Tibial artery (tissue), 4 donors: ENCODE results near the gene TRIM71.
"Not testable (repeated sequence)": the region's sequence is repeated elsewhere in the genome, so short reads cannot be mapped to it uniquely, and the experiment has no call there.

Source experiments
- DNase-seq, 2 donors: peaks; one replicate each; pipeline ENCODE4 v3.0.0-alpha.2; 2019
- H3K27ac ChIP-seq, 2 donors: fragments of 200-600 bp; sonication (generic) in 1 of 2; 1 replicate in 1 of 2; 2 replicates in 1 of 2; pipeline ENCODE4 v1.5.1; 2018 to 2019; ENCODE audit warnings: mild to moderate bottlenecking in 1 of 2
- H3K27me3 ChIP-seq, 2 donors: fragments of 200-600 bp; sonication (generic) in 1 of 2; one replicate each; pipeline versions ENCODE4 v1.5.1 to v1.6.0; 2016 to 2019
- H3K36me3 ChIP-seq, 3 donors: fragments of 200-600 bp; sonication (generic) in 2 of 3; one replicate each; pipeline ENCODE4 v1.5.1; 2016 to 2019; ENCODE audit warnings: mild to moderate bottlenecking in 2 of 3
- H3K4me1 ChIP-seq, 4 donors: fragments of 200-600 bp; sonication (generic) in 2 of 4; 1 replicate in 3 of 4; 2 replicates in 1 of 4; pipeline ENCODE4 v1.5.1; 2016 to 2019
- H3K4me3 ChIP-seq, 2 donors: fragments of 200-600 bp; sonication (generic) in 1 of 2; 1 replicate in 1 of 2; 2 replicates in 1 of 2; pipeline ENCODE4 v1.5.1; 2018 to 2019; ENCODE audit warnings: mild to moderate bottlenecking in 2 of 2
- H3K9me3 ChIP-seq, 3 donors: fragments of 200-600 bp; sonication (generic) in 1 of 3; one replicate each; pipeline ENCODE4 v1.5.1; 2016 to 2019
- intact Hi-C: fragments of 100-400 bp; cut with DNase I; formaldehyde crosslinking; loops from one replicate; pipeline ENCODE4 v1.15.0; 2023; ENCODE audit warnings: low total_unique reads
- TF ChIP-seq, protein P1 (sequence below), 2 experiments: fragments of 200-600 bp in 1 of 2; fragments of 450-650 bp in 1 of 2; IDR thresholded peaks; one replicate each; pipeline ENCODE4 v1.5.1; 2017 to 2019; ENCODE audit warnings: antibody characterized with exemption in 2 of 2, mild to moderate bottlenecking in 1 of 2, moderate library complexity in 1 of 2

Gene TRIM71

GRCh38 chr3:32782407-32782806, 35.4 kb upstream of the TRIM71 start:
- intact Hi-C loops: no loop called here
- Histone ChIP-seq H3K9me3 (no peaks in the 10 kb centered on the region), H3K27me3 (no peaks in the 10 kb centered on the region), H3K27ac (no peak overlapping the region), H3K4me1 (peaks cover 0 to 9% (median 4%) of the 10 kb centered on the region in 4 donors), H3K36me3 (no peaks in the 10 kb centered on the region), H3K4me3 (no peak overlapping the region)
- no peak for DNase-seq
- TF ChIP-seq, protein P1, sequence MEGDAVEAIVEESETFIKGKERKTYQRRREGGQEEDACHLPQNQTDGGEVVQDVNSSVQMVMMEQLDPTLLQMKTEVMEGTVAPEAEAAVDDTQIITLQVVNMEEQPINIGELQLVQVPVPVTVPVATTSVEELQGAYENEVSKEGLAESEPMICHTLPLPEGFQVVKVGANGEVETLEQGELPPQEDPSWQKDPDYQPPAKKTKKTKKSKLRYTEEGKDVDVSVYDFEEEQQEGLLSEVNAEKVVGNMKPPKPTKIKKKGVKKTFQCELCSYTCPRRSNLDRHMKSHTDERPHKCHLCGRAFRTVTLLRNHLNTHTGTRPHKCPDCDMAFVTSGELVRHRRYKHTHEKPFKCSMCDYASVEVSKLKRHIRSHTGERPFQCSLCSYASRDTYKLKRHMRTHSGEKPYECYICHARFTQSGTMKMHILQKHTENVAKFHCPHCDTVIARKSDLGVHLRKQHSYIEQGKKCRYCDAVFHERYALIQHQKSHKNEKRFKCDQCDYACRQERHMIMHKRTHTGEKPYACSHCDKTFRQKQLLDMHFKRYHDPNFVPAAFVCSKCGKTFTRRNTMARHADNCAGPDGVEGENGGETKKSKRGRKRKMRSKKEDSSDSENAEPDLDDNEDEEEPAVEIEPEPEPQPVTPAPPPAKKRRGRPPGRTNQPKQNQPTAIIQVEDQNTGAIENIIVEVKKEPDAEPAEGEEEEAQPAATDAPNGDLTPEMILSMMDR (IDR thresholded peaks at IDR 0.05): no peak

DNA sequence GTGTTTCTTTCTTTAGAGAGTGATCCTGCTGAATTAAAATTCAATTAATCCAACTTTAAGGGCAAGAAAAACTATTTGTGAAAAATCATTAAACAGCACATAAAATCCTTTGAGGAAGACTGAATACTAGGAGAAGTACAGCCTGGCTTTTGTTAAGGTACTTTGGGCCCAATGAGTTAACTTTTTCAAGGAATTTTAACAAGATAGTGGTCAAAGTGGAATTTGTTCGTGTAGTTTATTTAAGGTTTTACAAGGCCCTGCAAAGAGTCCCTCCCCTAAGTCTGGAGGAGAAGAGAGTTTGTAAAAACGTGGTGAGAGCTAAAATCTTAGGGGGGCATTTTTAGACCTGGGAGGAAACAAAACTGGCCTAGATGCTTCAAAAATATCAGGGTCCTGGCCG, 26.0 kb upstream of the TRIM71 start:
- Histone ChIP-seq H3K9me3 (no peaks in the 10 kb centered on the region), H3K27me3 (no peaks in the 10 kb centered on the region), H3K36me3 (no peaks in the 10 kb centered on the region), H3K4me3 (no peak overlapping the region), H3K27ac (no peak overlapping the region), H3K4me1 (no peaks in the 10 kb centered on the region)
- TF ChIP-seq, protein P1 (IDR thresholded peaks at IDR 0.05): no peak
- DNase-seq: no peak
- intact Hi-C loops: no loop called here

DNA sequence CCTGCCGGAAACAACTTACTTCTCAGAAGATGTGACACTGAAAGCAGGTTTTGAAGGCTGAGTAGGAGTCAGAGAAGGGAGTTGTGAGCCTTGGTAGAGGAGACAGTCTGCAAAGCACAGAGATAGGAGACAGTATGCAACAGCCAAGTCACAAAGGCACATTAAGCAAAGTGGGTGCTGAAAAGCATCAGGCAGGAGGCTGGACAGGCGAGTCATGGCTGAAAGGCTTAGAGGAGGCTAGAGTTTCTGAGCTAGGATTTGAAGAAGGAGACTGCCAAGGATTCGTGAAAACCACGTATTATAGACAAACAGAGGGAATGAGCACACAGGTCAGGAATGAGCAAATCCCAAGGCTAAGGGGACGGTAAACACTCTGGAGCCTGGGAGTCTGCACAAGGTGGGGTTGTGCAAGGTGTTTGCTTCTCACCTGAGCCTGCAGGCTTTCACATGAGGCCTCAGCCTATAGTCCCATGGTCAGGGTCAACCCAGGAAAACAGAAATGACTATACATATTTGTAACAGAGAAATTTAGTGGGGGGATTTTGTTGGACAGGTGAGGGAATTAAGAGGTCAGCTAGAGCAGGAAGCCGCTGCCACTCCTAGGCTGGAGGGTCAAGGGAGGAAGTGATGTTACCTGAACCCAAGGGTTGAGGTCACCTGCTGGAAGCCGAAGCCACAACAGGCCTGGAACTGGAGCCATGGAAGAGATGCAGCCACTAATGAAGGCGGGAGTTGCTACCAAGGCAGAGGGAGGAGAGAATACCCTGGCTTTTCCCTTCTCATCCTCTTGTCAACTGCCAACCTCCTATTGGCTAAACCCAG, 23.1 kb upstream of the TRIM71 start:
- no peaks in the 10 kb centered on the region for H3K4me1 ChIP-seq
- H3K27me3 ChIP-seq: no peaks in the 10 kb centered on the region
- no peaks in the 10 kb centered on the region for H3K36me3 ChIP-seq
- H3K27ac ChIP-seq: no peak overlapping the region
- intact Hi-C loops: no loop called here
- TF ChIP-seq, protein P1 (IDR thresholded peaks at IDR 0.05): no peak
- no peaks in the 10 kb centered on the region for H3K9me3 ChIP-seq
- no peak for DNase-seq
- no peak overlapping the region for H3K4me3 ChIP-seq

DNA sequence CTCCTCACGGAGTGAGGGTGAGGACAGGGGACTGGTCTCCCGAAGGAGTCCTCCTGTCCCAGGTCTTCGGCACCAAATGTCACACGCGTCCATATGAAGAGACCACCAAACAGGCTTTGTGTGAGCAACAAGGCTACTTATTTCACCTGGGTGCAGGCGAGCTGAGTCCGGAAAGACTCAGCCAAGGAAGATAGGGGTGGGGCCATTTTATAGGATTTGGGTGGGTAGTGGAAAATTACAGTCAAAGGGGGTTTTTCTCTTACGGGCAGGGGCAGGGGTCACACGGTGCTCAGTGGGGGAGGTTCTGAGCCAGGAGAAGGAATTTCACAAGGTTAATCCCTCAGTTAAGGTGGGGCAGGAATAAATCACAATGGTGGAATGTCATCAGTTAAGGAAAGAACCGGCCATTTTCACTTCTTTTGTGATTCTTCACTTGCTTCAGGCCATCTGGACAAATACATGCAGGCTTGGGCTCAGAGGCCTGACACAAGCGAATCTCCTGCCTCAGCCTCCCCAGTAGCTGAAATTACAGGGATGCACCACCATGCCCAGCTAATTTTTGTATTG, 21.3 kb upstream of the TRIM71 start:
- intact Hi-C loops, H3K9me3 ChIP-seq, H3K27ac ChIP-seq, H3K4me3 ChIP-seq, H3K27me3 ChIP-seq, H3K4me1 ChIP-seq, H3K36me3 ChIP-seq, DNase-seq: not testable (repeated sequence)

DNA sequence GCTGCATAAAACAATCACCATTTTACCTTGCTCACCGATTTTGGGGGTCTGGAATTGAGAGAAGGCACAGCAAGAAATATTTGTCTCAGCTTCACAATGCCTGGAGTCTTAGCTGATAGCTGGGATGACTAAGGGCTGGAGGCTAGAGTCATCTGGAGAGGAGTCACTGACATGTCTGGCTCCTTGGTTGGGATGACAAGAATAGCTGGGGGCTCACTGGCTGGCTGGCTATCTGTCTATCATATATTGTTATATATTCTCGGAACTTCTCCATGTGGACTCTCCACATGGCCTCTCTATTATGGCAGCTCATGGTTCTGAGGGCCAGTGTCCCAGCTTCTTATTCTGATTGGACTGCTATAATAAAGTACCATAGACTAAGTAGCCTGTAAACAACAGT, 20.0 kb upstream of the TRIM71 start:
- intact Hi-C loops: no loop called here
- Histone ChIP-seq H3K27ac (no peak overlapping the region), H3K9me3 (no peaks in the 10 kb centered on the region), H3K4me1 (no peaks in the 10 kb centered on the region), H3K27me3 (no peaks in the 10 kb centered on the region), H3K4me3 (no peak overlapping the region), H3K36me3 (no peaks in the 10 kb centered on the region)
- TF ChIP-seq, protein P1 (IDR thresholded peaks at IDR 0.05): no peak
- no peak for DNase-seq

- H3K9me3 ChIP-seq, H3K27ac ChIP-seq, H3K4me3 ChIP-seq, H3K36me3 ChIP-seq, H3K27me3 ChIP-seq, H3K4me1 ChIP-seq, intact Hi-C loops, DNase-seq: not testable (repeated sequence)
Measured at GRCh38 chr3:32801440-32801839, 16.4 kb upstream of the TRIM71 start.
